HEK293 (cell line): ENCODE results near the gene CLASP1.

Experiments
- CTCF ChIA-PET: fragments of 350-600 bp; formaldehyde crosslinking; extraction: SDS; loops from one replicate; lab custom pipeline; 2021; ENCODE audit warnings: antibody characterized with exemption; lab: Yijun Ruan, JAX
- POLR2A ChIA-PET: fragments of 300-600 bp; formaldehyde crosslinking; extraction: SDS; loops from one replicate; lab custom pipeline; 2020; ENCODE audit warnings: antibody characterized with exemption, inconsistent platforms; lab: Yijun Ruan, JAX
- H3K27ac ChIP-seq: fragments of 200-500 bp; sonication (Bioruptor generic); 2 replicates; pipeline ENCODE4 v1.5.1; 2014; ENCODE audit warnings: low read depth, low read length, control low read depth, inconsistent platforms; ENCODE audit errors: extremely low read depth
- H3K36me3 ChIP-seq, 2 experiments: fragments of 200-500 bp in 1 of 2; sonication (Bioruptor generic) in 1 of 2; 1 replicate in 1 of 2; 2 replicates in 1 of 2; pipeline ENCODE4 v1.5.1; 2014 to 2017; ENCODE audit warnings: inconsistent platforms in 2 of 2, low read length in 2 of 2; ENCODE audit not compliant: control insufficient read depth in 2 of 2, insufficient read depth in 1 of 2
- H3K4me1 ChIP-seq: fragments of 200-500 bp; sonication (Bioruptor generic); 2 replicates; pipeline ENCODE4 v1.5.1; 2014; ENCODE audit warnings: mild to moderate bottlenecking, low read length, inconsistent platforms; ENCODE audit not compliant: control insufficient read depth, insufficient read depth
- H3K4me3 ChIP-seq: 2 replicates; pipeline ENCODE4 v1.5.1; 2011; ENCODE audit warnings: low read depth, mild to moderate bottlenecking, control low read depth, low read length, moderate library complexity
- H3K9me3 ChIP-seq: fragments of 200-500 bp; sonication (Bioruptor generic); 2 replicates; pipeline ENCODE4 v1.5.1; 2014; ENCODE audit warnings: low read depth, low read length, inconsistent platforms; ENCODE audit not compliant: control insufficient read depth, insufficient read depth
- FEZF1 ChIP-seq: fragments of 450-650 bp; formaldehyde crosslinking; IDR thresholded peaks from 2 replicates; pipeline ENCODE4 v1.5.1; 2016; ENCODE audit warnings: missing biosample characterization, missing genetic modification characterization
- GLI2 ChIP-seq: fragments of 450-650 bp; formaldehyde crosslinking; IDR thresholded peaks from 2 replicates; pipeline ENCODE4; 2017; ENCODE audit warnings: missing biosample characterization, missing genetic modification characterization, low read depth, borderline replicate concordance
- GLIS1 ChIP-seq: fragments of 450-650 bp; formaldehyde crosslinking; IDR thresholded peaks from 2 replicates; pipeline ENCODE4 v1.5.1; 2016; ENCODE audit warnings: missing biosample characterization, missing genetic modification characterization
- PRDM4 ChIP-seq: fragments of 450-650 bp; formaldehyde crosslinking; IDR thresholded peaks from 2 replicates; pipeline ENCODE4 v1.5.1; 2017; ENCODE audit warnings: missing biosample characterization, missing genetic modification characterization
- TSHZ1 ChIP-seq: fragments of 450-650 bp; formaldehyde crosslinking; IDR thresholded peaks from 2 replicates; pipeline ENCODE4 v1.5.1; 2016; ENCODE audit warnings: missing biosample characterization, missing genetic modification characterization, borderline replicate concordance
- ZBTB11 ChIP-seq: fragments of 450-650 bp; formaldehyde crosslinking; conservative IDR thresholded peaks from 2 replicates; pipeline ENCODE4 v1.5.1; 2016; ENCODE audit warnings: low read depth, missing biosample characterization, missing genetic modification characterization
- ZFP37 ChIP-seq: fragments of 450-650 bp; formaldehyde crosslinking; IDR thresholded peaks from 2 replicates; pipeline ENCODE4 v1.5.1; 2016; ENCODE audit warnings: missing biosample characterization, missing genetic modification characterization
- ZNF114 ChIP-seq: fragments of 450-650 bp; formaldehyde crosslinking; IDR thresholded peaks from 2 replicates; pipeline ENCODE4 v1.5.0; 2017; ENCODE audit warnings: missing biosample characterization, missing genetic modification characterization
- ZNF133 ChIP-seq: fragments of 450-650 bp; formaldehyde crosslinking; IDR thresholded peaks from 2 replicates; pipeline ENCODE4 v1.5.1; 2016; ENCODE audit warnings: missing biosample characterization, missing genetic modification characterization
- ZNF169 ChIP-seq: fragments of 450-650 bp; formaldehyde crosslinking; IDR thresholded peaks from 2 replicates; pipeline ENCODE4 v1.5.1; 2016; ENCODE audit warnings: missing biosample characterization, missing genetic modification characterization
- ZNF18 ChIP-seq: fragments of 450-650 bp; formaldehyde crosslinking; IDR thresholded peaks from 2 replicates; pipeline ENCODE4 v1.5.1; 2016; ENCODE audit warnings: missing biosample characterization, missing genetic modification characterization
- ZNF248 ChIP-seq: fragments of 450-650 bp; formaldehyde crosslinking; IDR thresholded peaks from 2 replicates; pipeline ENCODE4 v1.5.1; 2017; ENCODE audit warnings: missing biosample characterization, missing genetic modification characterization
- ZNF280D ChIP-seq: fragments of 450-650 bp; formaldehyde crosslinking; IDR thresholded peaks from 2 replicates; pipeline ENCODE4 v1.5.1; 2016; ENCODE audit warnings: missing biosample characterization, missing genetic modification characterization
- ZNF518A ChIP-seq: fragments of 450-650 bp; formaldehyde crosslinking; conservative IDR thresholded peaks from 2 replicates; pipeline ENCODE4 v1.5.1; 2016; ENCODE audit warnings: low read depth, missing biosample characterization, missing genetic modification characterization
- ZNF747 ChIP-seq: fragments of 450-650 bp; formaldehyde crosslinking; IDR thresholded peaks from 2 replicates; pipeline ENCODE4 v1.5.1; 2016; ENCODE audit warnings: missing biosample characterization, missing genetic modification characterization
- ZSCAN4 ChIP-seq: fragments of 450-650 bp; formaldehyde crosslinking; IDR thresholded peaks from 2 replicates; pipeline ENCODE4 v1.5.1; 2017; ENCODE audit warnings: missing biosample characterization, missing genetic modification characterization

Gene CLASP1

GRCh38 chr2:121670181-121670580 lies 20.9 kb upstream of the CLASP1 start (continued):
- TF ChIP-seq PRDM4 (tag by site-specific recombination) (no peak), TSHZ1 (no peak), ZNF169 (tag by site-specific recombination) (no peak), ZSCAN4 (tag by site-specific recombination) (no peak), ZNF248 (no peak), GLI2 (tag by site-specific recombination) (no peak), ZNF747 (no peak)

GRCh38 chr2:121667618-121668017 lies 18.4 kb upstream of the CLASP1 start:
- H3K27ac ChIP-seq = no peak overlapping the region
- no peaks in the 10 kb centered on the region for H3K36me3 ChIP-seq
- no peaks in the 10 kb centered on the region for H3K9me3 ChIP-seq
- no peak overlapping the region for H3K4me3 ChIP-seq
- CTCF ChIA-PET = no interaction called here
- POLR2A ChIA-PET = interaction anchor here (0.9 kb wide), 1 partner anchor 18 kb away, joined by 5 read pairs; no protein-coding TSS in a partner anchor
- no peaks in the 10 kb centered on the region for H3K4me1 ChIP-seq
- TF ChIP-seq FEZF1 (tag by site-specific recombination) (no peak), ZNF18 (tag by site-specific recombination) (no peak), ZNF280D (tag by site-specific recombination) (no peak), ZBTB11 (tag by site-specific recombination) (no peak), ZNF133 (tag by site-specific recombination) (no peak), ZNF518A (tag by site-specific recombination) (no peak), ZFP37 (no peak), ZNF114 (tag by site-specific recombination) (no peak), GLIS1 (no peak)
